Left hindlimb (tissue), 1 donor: ENCODE measurements around the gene MAP3K2.

Experiments
- DNase-seq: peaks from one replicate; pipeline ENCODE4 v3.0.0-alpha.2; 2018

Gene MAP3K2

DNA sequence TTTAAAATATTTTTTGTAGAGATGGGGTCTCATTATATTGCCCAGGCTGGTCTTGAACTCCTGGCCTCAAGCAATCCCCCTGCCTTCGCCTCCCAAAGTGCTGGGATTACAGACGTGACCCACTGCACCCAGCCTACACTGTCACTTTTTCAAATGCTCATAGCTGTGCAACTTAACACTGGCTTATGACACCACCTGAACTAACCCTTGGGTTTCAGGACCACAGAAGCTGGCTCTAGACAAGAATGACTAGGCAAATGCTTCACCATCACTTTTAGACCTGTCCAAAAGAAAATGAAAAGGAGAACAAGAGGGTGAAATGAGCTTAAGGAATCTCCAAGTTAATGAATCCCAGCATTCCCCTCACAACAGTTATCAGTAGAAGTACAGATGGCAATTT is 107.1 kb downstream of the MAP3K2 start:
- DNase-seq: no peak

GRCh38 chr2:127279781-127280180 is 108.0 kb downstream of the MAP3K2 start:
- DNase-seq: no peak

DNA sequence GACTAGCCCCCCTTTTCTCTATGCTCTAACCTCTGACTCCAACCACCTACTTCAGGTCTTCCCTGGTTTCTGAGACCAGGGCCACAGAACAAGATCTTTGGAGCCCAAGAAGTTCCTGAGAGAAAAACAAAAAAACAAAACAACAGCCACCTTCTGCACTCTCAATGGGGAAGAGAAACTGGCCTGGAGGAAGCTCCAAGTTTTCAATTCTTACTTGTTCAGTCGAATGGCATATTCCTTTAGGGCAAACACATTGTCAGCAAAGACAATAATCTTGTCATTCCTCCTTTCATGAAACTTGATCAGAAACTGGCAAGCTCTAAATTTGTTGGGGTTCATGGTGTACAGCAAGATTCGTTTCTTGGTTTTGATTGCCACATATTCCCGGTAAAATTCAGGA is 108.8 kb downstream of the MAP3K2 start:
- DNase-seq: no peak

DNA sequence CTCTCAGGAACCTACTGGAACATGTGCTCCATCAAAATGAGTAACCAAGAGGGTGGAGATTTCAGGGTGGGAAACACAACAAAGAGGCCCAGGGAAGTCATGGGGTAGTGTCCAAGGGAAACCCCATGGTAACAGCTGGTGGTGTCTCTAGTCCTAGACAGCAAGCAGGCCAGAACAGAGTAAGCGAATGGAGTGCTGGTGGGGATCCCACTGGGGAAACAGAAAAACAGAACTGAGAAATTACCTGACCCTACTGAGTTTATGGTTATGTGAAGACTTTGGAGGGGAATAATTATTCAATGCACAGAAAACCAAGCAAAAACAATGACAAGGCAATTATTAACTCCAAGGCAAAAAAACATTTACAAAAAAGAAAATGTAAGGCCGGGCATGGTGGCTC is 110.7 kb downstream of the MAP3K2 start:
- DNase-seq: no peak

- no peak for DNase-seq
Measured at GRCh38 chr2:127275789-127276188, 112.0 kb downstream of the MAP3K2 start.

GRCh38 chr2:127275356-127275755 is 112.4 kb downstream of the MAP3K2 start:
- DNase-seq: no peak

- DNase-seq: no peak
Measured at GRCh38 chr2:127270663-127271062, 117.1 kb downstream of the MAP3K2 start.

- DNase-seq: no peak
Measured at GRCh38 chr2:127261804-127262406, 125.9 kb downstream of the MAP3K2 start.

DNA sequence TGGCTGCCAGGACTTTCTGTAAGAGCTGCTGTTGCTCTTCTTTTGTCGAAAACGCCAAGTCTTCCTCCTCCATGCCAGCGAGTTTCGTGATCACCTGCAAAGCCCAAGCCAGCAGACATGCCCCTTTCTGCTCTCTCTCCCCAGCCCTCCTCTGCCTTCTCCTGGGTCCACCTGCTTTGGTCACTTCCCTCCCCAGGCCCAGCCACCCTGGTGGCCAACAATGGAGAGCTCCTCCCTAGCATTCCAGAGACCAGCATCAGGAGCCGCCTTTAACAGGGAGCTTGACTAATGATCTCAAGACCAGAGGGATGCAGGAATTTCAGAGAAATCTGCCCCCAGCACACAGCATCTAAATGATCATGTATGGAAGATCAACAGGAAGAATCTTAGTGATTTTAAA is 128.4 kb downstream of the MAP3K2 start:
- DNase-seq: no peak

GRCh38 chr2:127256866-127257265 is 130.9 kb downstream of the MAP3K2 start:
- no peak for DNase-seq

GRCh38 chr2:127256381-127256780 is 131.4 kb downstream of the MAP3K2 start:
- DNase-seq: no peak

- DNase-seq: no peak
Measured at GRCh38 chr2:127255721-127256120, 132.1 kb downstream of the MAP3K2 start.

DNA sequence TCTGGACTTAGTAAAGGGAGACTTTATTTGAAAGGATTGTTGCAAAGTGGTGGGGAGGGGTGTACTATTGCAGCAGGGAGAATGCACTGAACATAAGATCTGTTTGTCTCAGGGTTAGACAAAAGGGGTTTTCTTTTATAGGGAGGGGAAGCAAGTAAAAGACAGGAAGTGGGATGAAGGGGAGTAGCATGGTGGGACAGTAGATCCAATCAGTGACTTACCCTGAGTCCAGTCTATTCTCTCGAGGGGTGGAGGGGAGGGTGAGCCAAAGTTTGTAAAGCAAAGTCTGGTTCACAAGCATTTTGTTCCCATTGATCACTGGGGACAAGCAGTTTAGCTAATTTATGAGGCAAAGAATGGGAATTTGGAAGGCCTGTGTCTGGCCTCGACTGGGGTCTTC is 132.6 kb downstream of the MAP3K2 start:
- DNase-seq: peak; percentile 47

DNA sequence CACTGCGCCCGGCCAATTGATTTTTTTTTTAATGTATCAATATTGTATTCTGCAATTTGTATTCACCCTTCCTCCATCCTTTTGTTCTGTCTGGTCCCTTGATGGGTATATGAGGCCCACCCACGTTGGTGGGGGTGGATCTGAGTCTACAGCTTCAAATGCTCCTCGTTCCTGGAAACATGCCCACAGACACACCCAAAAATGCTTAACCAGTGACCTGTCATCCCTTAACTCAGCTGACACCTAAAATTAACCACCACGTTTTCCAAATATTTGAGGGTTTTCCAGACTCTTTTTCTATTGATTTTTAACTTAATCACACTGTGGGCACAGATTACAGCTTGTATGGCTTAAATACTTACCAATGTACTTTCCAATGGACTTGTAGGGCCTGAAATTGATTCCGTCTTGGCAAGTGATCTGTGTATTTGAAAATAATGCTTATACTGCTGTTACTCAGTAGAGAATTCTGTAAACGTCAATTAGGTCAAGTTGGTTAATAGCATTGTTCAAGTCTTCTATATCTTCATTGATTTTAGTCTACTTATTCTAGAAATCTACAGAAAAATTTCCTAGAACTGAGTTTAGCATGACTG is 133.3 kb downstream of the MAP3K2 start:
- DNase-seq: no peak
